HepG2 (cell line): ENCODE results near the gene LRRC45. TPM values are rescaled to one million over a fixed set of nuclear protein-coding genes. Genes with fewer than 3 reads are reported as not detected.

Experiments
- ARID2 ChIP-seq: sonication (generic); formaldehyde crosslinking; IDR thresholded peaks from 2 replicates; pipeline ENCODE4 v1.8.1; 2022; ENCODE audit warnings: mild to moderate bottlenecking, missing genetic modification reagents, borderline replicate concordance
- ARID5B ChIP-seq: IDR thresholded peaks from 2 replicates; pipeline ENCODE4 v1.4.0; 2020; ENCODE audit warnings: mild to moderate bottlenecking, missing genetic modification reagents
- ASH2L ChIP-seq: fragments of 300-600, 200-600 bp; sonication (generic); IDR thresholded peaks from 2 replicates; pipeline ENCODE4 v1.7.0; 2017; ENCODE audit warnings: low read depth, mild to moderate bottlenecking, moderate library complexity, mixed read lengths, low read length; ENCODE audit not compliant: insufficient read length
- CBFB ChIP-seq: sonication (generic); formaldehyde crosslinking; IDR thresholded peaks from 2 replicates; pipeline ENCODE4 v1.4.0; 2020; ENCODE audit warnings: missing genetic modification reagents
- CHD2 ChIP-seq: IDR thresholded peaks from 2 replicates; pipeline ENCODE4 v1.6.1; 2011; ENCODE audit warnings: low read depth, low read length, improper control_type of control experiment
- HNRNPL ChIP-seq: fragments of 200-400 bp; formaldehyde crosslinking; IDR thresholded peaks from 2 replicates; pipeline ENCODE4 v1.6.1; 2017; ENCODE audit warnings: mild to moderate bottlenecking, low read depth, low read length
- HOXA9 ChIP-seq: sonication (generic); formaldehyde crosslinking; IDR thresholded peaks from 2 replicates; pipeline ENCODE4 v1.8.1; 2022; ENCODE audit warnings: missing genetic modification reagents, mild to moderate bottlenecking, moderate library complexity, borderline replicate concordance
- MEIS2 ChIP-seq: sonication (generic); formaldehyde crosslinking; IDR thresholded peaks from 2 replicates; pipeline ENCODE4 v1.9.0; 2021; ENCODE audit warnings: mild to moderate bottlenecking, missing genetic modification reagents
- PRDM4 ChIP-seq: sonication (generic); formaldehyde crosslinking; IDR thresholded peaks from 2 replicates; pipeline ENCODE4 v1.9.0; 2021; ENCODE audit warnings: missing genetic modification reagents, borderline replicate concordance
- RBAK ChIP-seq: sonication (generic); formaldehyde crosslinking; IDR thresholded peaks from 2 replicates; pipeline ENCODE4 v1.5.1; 2020; ENCODE audit warnings: mild to moderate bottlenecking, missing genetic modification reagents
- RELA ChIP-seq: sonication (generic); formaldehyde crosslinking; IDR thresholded peaks from 2 replicates; pipeline ENCODE4 v1.4.0; 2020; ENCODE audit warnings: missing genetic modification reagents
- SALL2 ChIP-seq: sonication (generic); formaldehyde crosslinking; IDR thresholded peaks from 2 replicates; pipeline ENCODE4 v1.8.1; 2023; ENCODE audit warnings: mild to moderate bottlenecking, missing genetic modification reagents, inconsistent platforms
- SKIL ChIP-seq: sonication (generic); formaldehyde crosslinking; IDR thresholded peaks from 2 replicates; pipeline ENCODE4 v1.8.0; 2022; ENCODE audit warnings: missing genetic modification reagents, mild to moderate bottlenecking, moderate library complexity, borderline replicate concordance
- SMAD9 ChIP-seq: sonication (generic); formaldehyde crosslinking; IDR thresholded peaks from 2 replicates; pipeline ENCODE4 v1.5.1; 2020; ENCODE audit warnings: mild to moderate bottlenecking, missing genetic modification reagents
- SUZ12 ChIP-seq: fragments of 150-350 bp; IDR thresholded peaks from 2 replicates; pipeline ENCODE4 v1.6.1; 2014; ENCODE audit warnings: low read depth, low read length
- ZBTB38 ChIP-seq: sonication (generic); formaldehyde crosslinking; IDR thresholded peaks from 2 replicates; pipeline ENCODE4 v1.5.1; 2020; ENCODE audit warnings: mild to moderate bottlenecking, missing genetic modification reagents
- ZNF234 ChIP-seq: sonication (generic); formaldehyde crosslinking; conservative IDR thresholded peaks from 2 replicates; pipeline ENCODE4 v1.5.1; 2020; ENCODE audit warnings: mild to moderate bottlenecking, missing genetic modification reagents
- ZNF484 ChIP-seq: sonication (generic); formaldehyde crosslinking; IDR thresholded peaks from 2 replicates; pipeline ENCODE4 v1.5.1; 2020; ENCODE audit warnings: mild to moderate bottlenecking, low read depth, missing genetic modification reagents, borderline replicate concordance
- ZNF562 ChIP-seq: sonication (generic); formaldehyde crosslinking; IDR thresholded peaks from 2 replicates; pipeline ENCODE4 v1.8.0; 2022; ENCODE audit warnings: missing genetic modification reagents, borderline replicate concordance
- ZNF619 ChIP-seq: sonication (generic); formaldehyde crosslinking; IDR thresholded peaks from 2 replicates; pipeline ENCODE4 v1.4.0; 2020; ENCODE audit warnings: mild to moderate bottlenecking, missing genetic modification reagents
- polyA plus RNA-seq, 8 experiments: library from polyadenylated mRNA; depleted of rRNA in 3 of 8; stranded (reverse) in 7 of 8; unstranded in 1 of 8; fragments of >200 nt; fragmentation: Illumina TruSeq in 4 of 8; extraction: Trizol in 4 of 8; gene quantifications; 2 replicates each; pipeline versions ENCODE4 v1.2.1 to v1.2.3, GENCODE V29; 2011 to 2016; ENCODE audit warnings: low read depth in 4 of 8, missing spikeins in 1 of 8, mixed read lengths in 1 of 8; ENCODE audit not compliant: insufficient read depth in 1 of 8
- total RNA-seq, 5 experiments: library from RNA; depleted of rRNA; stranded (reverse); fragments of >200 nt; fragmentation: Illumina TruSeq; extraction: Trizol; gene quantifications; 2 replicates each; pipeline ENCODE4 v1.2.3, GENCODE V29; 2016; ENCODE audit warnings: low read depth in 1 of 5

LRRC45 gene
- total and polyA plus RNA-seq, 2 of the 13 experiments (the other 11 are each of a cell fraction or from before 2014, with no cell fraction given), result 11.6 to 48.1 TPM

GRCh38 chr17:81992306-81993102 lies 30.6 kb upstream of the LRRC45 start (continued):
- peak; percentile 95 for TF ChIP-seq SKIL
- TF ChIP-seq ZNF234, result peak; percentile 93; the same call in 1 of the 2 replicates
- no peak for TF ChIP-seq ASH2L
- 0 out of 2 replicates have a peak, but pooled peaks have one; percentile 83 for TF ChIP-seq RELA (CRISPR knock-in tag)
- TF ChIP-seq ZNF484 (CRISPR knock-in tag), result peak; percentile 79
- TF ChIP-seq SMAD9 (CRISPR knock-in tag), result peak; percentile 93
- TF ChIP-seq HNRNPL, result peak; percentile 6; the same call in 1 of the 2 replicates
- peak; percentile 14; the same call in 1 of the 2 replicates for TF ChIP-seq CBFB
- TF ChIP-seq RBAK, result peak; percentile 14
- no peak for TF ChIP-seq CHD2
- TF ChIP-seq ZNF562 (CRISPR knock-in tag), result no peak
- TF ChIP-seq ZNF619 (CRISPR knock-in tag), result peak; percentile 80; the same call in 1 of the 2 replicates
- TF ChIP-seq SALL2, result peak; percentile 27
- TF ChIP-seq MEIS2 (CRISPR knock-in tag), result peak; percentile 97; the same call in 1 of the 2 replicates
- TF ChIP-seq SUZ12, result no peak
- TF ChIP-seq ZBTB38 (CRISPR knock-in tag), result 0 out of 2 replicates have a peak, but pooled peaks have one; percentile 86
- no peak; the same call in 1 of the 2 replicates for TF ChIP-seq ARID2 (CRISPR knock-in tag)
- TF ChIP-seq PRDM4 (CRISPR knock-in tag), result peak; percentile 65; the same call in 1 of the 2 replicates
- peak; percentile 86 for TF ChIP-seq ARID5B (CRISPR knock-in tag)
- peak; percentile 91 for TF ChIP-seq HOXA9
